Measurements from ENCODE around the gene NEK11.

Gene NEK11

GRCh38 chr3:131050001-131050400 is 23.3 kb downstream of the NEK11 start:
- Histone ChIP-seq H3K4me1 (ENCODE audit: insufficient read depth, poor library complexity, severe bottlenecking) (no peaks in the 10 kb centered on the region), H3K27ac (ENCODE audit: poor library complexity, severe bottlenecking) (no peak overlapping the region), H3K9me3 (ENCODE audit: severe bottlenecking) (no peaks in the 10 kb centered on the region), H3K4me3 (ENCODE audit: severe bottlenecking) (no peak overlapping the region), H3K27me3 (ENCODE audit: insufficient read depth, poor library complexity, severe bottlenecking) (no peaks in the 10 kb centered on the region), H3K36me3 (ENCODE audit: low read depth) (no peaks in the 10 kb centered on the region)
- ATAC-seq (ENCODE audit: low read depth) (no peak), DNase-seq (ENCODE audit: low spot score) (no peak)
- no peak for TF ChIP-seq CTCF (IDR thresholded peaks at IDR 0.05; ENCODE audit: poor library complexity, severe bottlenecking)

GRCh38 chr3:131053043-131053859 is 26.6 kb downstream of the NEK11 start:
- Histone ChIP-seq H3K36me3 (ENCODE audit: low read depth) (no peaks in the 10 kb centered on the region), H3K4me3 (ENCODE audit: severe bottlenecking) (no peak overlapping the region), H3K4me1 (ENCODE audit: insufficient read depth, poor library complexity, severe bottlenecking) (no peaks in the 10 kb centered on the region), H3K9me3 (ENCODE audit: severe bottlenecking) (no peaks in the 10 kb centered on the region), H3K27ac (ENCODE audit: poor library complexity, severe bottlenecking) (no peak overlapping the region), H3K27me3 (ENCODE audit: insufficient read depth, poor library complexity, severe bottlenecking) (no peaks in the 10 kb centered on the region)
- ATAC-seq (ENCODE audit: low read depth) (no peak), DNase-seq (ENCODE audit: low spot score) (no peak)
- peak; percentile 61 for TF ChIP-seq CTCF (IDR thresholded peaks at IDR 0.05; ENCODE audit: poor library complexity, severe bottlenecking)

- no peaks in the 10 kb centered on the region for H3K27me3 ChIP-seq (ENCODE audit: insufficient read depth, poor library complexity, severe bottlenecking)
- H3K27ac ChIP-seq (ENCODE audit: poor library complexity, severe bottlenecking): no peak overlapping the region
- ATAC-seq (ENCODE audit: low read depth): no peak
- no peaks in the 10 kb centered on the region for H3K36me3 ChIP-seq (ENCODE audit: low read depth)
- no peaks in the 10 kb centered on the region for H3K4me1 ChIP-seq (ENCODE audit: insufficient read depth, poor library complexity, severe bottlenecking)
- no peak overlapping the region for H3K4me3 ChIP-seq (ENCODE audit: severe bottlenecking)
- no peak for TF ChIP-seq CTCF (IDR thresholded peaks at IDR 0.05; ENCODE audit: poor library complexity, severe bottlenecking)
- no peak for DNase-seq (ENCODE audit: low spot score)
- H3K9me3 ChIP-seq (ENCODE audit: severe bottlenecking): peaks cover 2% of the 10 kb centered on the region
These were observed 41.3 kb downstream of the NEK11 start for GRCh38 chr3:131067983-131068382.

- DNase-seq (ENCODE audit: low spot score): no peak
- Histone ChIP-seq H3K4me1 (ENCODE audit: insufficient read depth, poor library complexity, severe bottlenecking) (no peaks in the 10 kb centered on the region), H3K9me3 (ENCODE audit: severe bottlenecking) (peaks cover 2% of the 10 kb centered on the region), H3K27me3 (ENCODE audit: insufficient read depth, poor library complexity, severe bottlenecking) (no peaks in the 10 kb centered on the region), H3K4me3 (ENCODE audit: severe bottlenecking) (no peak overlapping the region), H3K36me3 (ENCODE audit: low read depth) (no peaks in the 10 kb centered on the region), H3K27ac (ENCODE audit: poor library complexity, severe bottlenecking) (no peak overlapping the region)
- TF ChIP-seq CTCF (IDR thresholded peaks at IDR 0.05; ENCODE audit: poor library complexity, severe bottlenecking): no peak
- ATAC-seq (ENCODE audit: low read depth): no peak
These were observed 45.5 kb downstream of the NEK11 start for GRCh38 chr3:131072099-131072559.

- H3K4me3 ChIP-seq (ENCODE audit: severe bottlenecking): no peak overlapping the region
- H3K9me3 ChIP-seq (ENCODE audit: severe bottlenecking): peaks cover 2% of the 10 kb centered on the region
- TF ChIP-seq CTCF (IDR thresholded peaks at IDR 0.05; ENCODE audit: poor library complexity, severe bottlenecking): no peak
- DNase-seq (ENCODE audit: low spot score): no peak
- ATAC-seq (ENCODE audit: low read depth): no peak
- H3K27ac ChIP-seq (ENCODE audit: poor library complexity, severe bottlenecking): no peak overlapping the region
- H3K36me3 ChIP-seq (ENCODE audit: low read depth): no peaks in the 10 kb centered on the region
- no peaks in the 10 kb centered on the region for H3K4me1 ChIP-seq (ENCODE audit: insufficient read depth, poor library complexity, severe bottlenecking)
- no peaks in the 10 kb centered on the region for H3K27me3 ChIP-seq (ENCODE audit: insufficient read depth, poor library complexity, severe bottlenecking)
These were observed 46.2 kb downstream of the NEK11 start for GRCh38 chr3:131072845-131073244.

All from RWPE2 (cell line).